Esophagus (tissue), 2 donors: ENCODE data around the gene OR1J2. TPM values are rescaled to one million over a fixed set of nuclear protein-coding genes. Genes with fewer than 3 reads are reported as not detected.
"Not testable (repeated sequence)": the region's sequence is repeated elsewhere in the genome, so short reads cannot be mapped to it uniquely, and the experiment has no call there.

Experiments used
- H3K27ac ChIP-seq, 2 donors: one replicate each; pipeline ENCODE4 v1.5.1; 2013; ENCODE audit warnings: low read depth in 2 of 2, mild to moderate bottlenecking in 2 of 2, inconsistent platforms in 1 of 2, low read length in 1 of 2, moderate library complexity in 1 of 2
- H3K27me3 ChIP-seq, 2 donors: one replicate each; pipeline ENCODE4 v1.6.1; 2013; ENCODE audit warnings: low read length in 2 of 2, control low read depth in 1 of 2, mild to moderate bottlenecking in 1 of 2; ENCODE audit not compliant: insufficient read depth in 2 of 2, control insufficient read depth in 1 of 2
- H3K36me3 ChIP-seq, 2 donors: one replicate each; pipeline ENCODE4 v1.6.1; 2013; ENCODE audit warnings: low read length in 1 of 2; ENCODE audit not compliant: control insufficient read depth in 2 of 2, insufficient read depth in 2 of 2
- H3K4me1 ChIP-seq, 2 donors: one replicate each; pipeline ENCODE4 v1.6.1; 2013; ENCODE audit warnings: low read length in 1 of 2; ENCODE audit not compliant: control insufficient read depth in 2 of 2, insufficient read depth in 2 of 2
- H3K4me3 ChIP-seq, 2 donors: one replicate each; pipeline ENCODE4 v1.5.1; 2013; ENCODE audit warnings: low read length in 2 of 2, mild to moderate bottlenecking in 2 of 2, low read depth in 1 of 2, moderate library complexity in 1 of 2
- H3K9me3 ChIP-seq, 2 donors: one replicate each; pipeline ENCODE4 v1.6.1; 2013; ENCODE audit warnings: mild to moderate bottlenecking in 2 of 2, low read depth in 1 of 2, low read length in 1 of 2, moderate library complexity in 1 of 2; ENCODE audit not compliant: control insufficient read depth in 2 of 2, insufficient read depth in 1 of 2
- WGBS, 2 donors: extraction: QIAGEN DNeasy Blood & Tissue Kit; methylation state at CpG; one replicate each; pipeline ENCODE4 v1.1.7; 2013; 5-methylcytosine and 5-hydroxymethylcytosine counted together
- polyA plus RNA-seq, 2 donors: library from polyadenylated mRNA; stranded (reverse); fragments of 200-250 nt; gene quantifications; one replicate each; pipeline ENCODE4 v1.2.3, GENCODE V29; 2013
- donor health status: healthy with polysubstance abuse.
- donor health status: Bipolar disorder and iron deficiency.

Gene OR1J2
- polyA plus RNA-seq, 2 donors, result 0.04 TPM; not detected in 1

DNA sequence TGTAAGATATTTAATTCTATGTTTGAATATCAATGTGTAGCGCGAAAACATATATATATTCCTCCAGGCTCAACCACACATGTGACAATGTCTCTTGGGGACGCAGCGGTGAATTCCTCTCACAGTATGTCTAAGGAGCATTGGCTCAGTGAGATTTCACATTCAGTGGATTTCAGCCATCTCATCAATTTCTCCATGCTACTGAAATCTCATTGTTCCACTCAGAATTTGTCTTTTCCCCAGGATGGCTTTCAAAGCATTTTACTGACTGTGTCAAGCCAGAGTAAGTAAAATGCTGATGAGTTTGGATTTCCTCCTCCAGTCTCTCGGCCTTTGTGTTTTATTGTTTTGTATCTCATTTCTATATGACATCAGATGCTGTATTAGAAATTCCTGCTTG lies 31.5 kb upstream of the OR1J2 start:
- Histone ChIP-seq H3K27ac (no peak overlapping the region), H3K4me3 (no peak overlapping the region), H3K9me3 (peaks cover 0 to 2% of the 10 kb centered on the region in 2 donors), H3K4me1 (no peaks in the 10 kb centered on the region), H3K36me3 (no peaks in the 10 kb centered on the region), H3K27me3 (no peaks in the 10 kb centered on the region)
- WGBS, 2 donors, result 79 to 90% methylated on average over 5 of the region's 5 CpGs

DNA sequence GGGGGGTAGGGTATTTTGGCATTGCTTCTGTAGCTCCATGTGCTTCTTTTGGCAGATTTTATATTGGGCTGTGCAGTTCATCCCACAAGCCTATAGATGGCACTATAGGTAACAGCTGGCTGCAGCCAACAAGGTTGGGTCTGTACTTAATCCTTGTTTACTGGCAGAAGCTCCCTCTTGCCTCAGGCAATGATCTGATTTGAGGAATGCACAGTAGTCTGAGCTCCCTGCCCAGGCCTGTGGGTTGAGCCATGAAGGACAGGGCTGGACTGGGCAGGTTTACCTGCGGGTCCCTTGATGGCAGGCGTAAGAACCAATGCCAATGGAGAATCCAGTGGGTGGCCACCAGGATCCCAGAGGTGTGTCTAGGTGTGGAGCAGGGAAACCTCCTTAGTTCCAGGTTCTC lies 11.7 kb upstream of the OR1J2 start:
- Histone ChIP-seq H3K27ac (no peak overlapping the region), H3K9me3 (peaks cover 0 to 3% of the 10 kb centered on the region in 2 donors), H3K4me1 (peaks cover 0 to 5% of the 10 kb centered on the region in 2 donors), H3K27me3 (no peaks in the 10 kb centered on the region), H3K4me3 (no peak overlapping the region), H3K36me3 (no peaks in the 10 kb centered on the region)
- WGBS, 2 donors, result 37 to 56% methylated on average over 2 of the region's 2 CpGs

DNA sequence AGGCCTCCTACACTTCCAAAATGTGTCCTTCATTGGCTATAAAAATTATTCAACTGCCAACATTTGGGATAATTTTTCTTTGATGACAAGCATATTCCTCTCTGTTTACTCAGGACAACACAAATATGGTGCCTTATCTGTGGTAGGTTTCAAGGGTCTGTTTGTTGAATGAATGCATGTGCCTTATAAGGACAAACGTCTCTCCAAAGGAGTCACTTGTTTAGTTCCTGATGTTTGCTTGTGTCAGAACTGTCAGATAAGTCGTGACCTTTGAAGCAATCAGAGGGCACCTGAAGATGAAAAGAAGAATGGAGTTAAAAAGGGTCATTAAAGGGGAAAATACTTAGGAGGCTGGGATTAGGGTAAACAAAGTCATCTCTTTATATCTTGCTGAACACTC lies 3.6 kb upstream of the OR1J2 start:
- no peaks in the 10 kb centered on the region for H3K36me3 ChIP-seq
- no peak overlapping the region for H3K4me3 ChIP-seq
- no peaks in the 10 kb centered on the region for H3K9me3 ChIP-seq
- no peak overlapping the region for H3K27ac ChIP-seq
- no peaks in the 10 kb centered on the region for H3K4me1 ChIP-seq
- peaks cover 0 to 2% of the 10 kb centered on the region in 2 donors for H3K27me3 ChIP-seq
- 30 to 32% methylated on average over 2 of the region's 2 CpGs for WGBS, 2 donors

DNA sequence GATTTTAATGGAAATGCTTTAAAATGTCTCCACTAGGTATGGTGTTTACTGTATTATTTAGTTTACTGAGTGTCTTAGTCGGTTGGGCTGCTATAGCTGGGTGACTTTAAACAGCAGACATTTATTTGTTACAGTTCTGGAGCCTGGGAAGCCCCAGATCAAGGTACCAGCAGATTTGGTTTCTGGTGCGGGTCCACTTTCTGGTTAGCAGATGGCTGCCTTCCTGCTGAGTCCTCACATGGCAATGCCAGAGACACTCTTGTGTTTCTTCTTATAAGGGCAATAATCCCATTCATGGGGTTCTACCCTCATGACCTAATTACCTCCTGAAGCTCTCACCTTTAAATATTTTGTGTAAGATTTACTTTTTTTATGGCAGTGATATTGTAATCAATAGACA lies 7.6 kb downstream of the OR1J2 start:
- no peaks in the 10 kb centered on the region for H3K36me3 ChIP-seq
- H3K4me3 ChIP-seq, result no peak overlapping the region
- no peaks in the 10 kb centered on the region for H3K4me1 ChIP-seq
- H3K27me3 ChIP-seq, result peaks cover 0 to 2% of the 10 kb centered on the region in 2 donors
- no peak overlapping the region for H3K27ac ChIP-seq
- WGBS, 2 donors, result 49 to 56% methylated on average over 2 of the region's 2 CpGs
- peaks cover 0 to 2% of the 10 kb centered on the region in 2 donors for H3K9me3 ChIP-seq

DNA sequence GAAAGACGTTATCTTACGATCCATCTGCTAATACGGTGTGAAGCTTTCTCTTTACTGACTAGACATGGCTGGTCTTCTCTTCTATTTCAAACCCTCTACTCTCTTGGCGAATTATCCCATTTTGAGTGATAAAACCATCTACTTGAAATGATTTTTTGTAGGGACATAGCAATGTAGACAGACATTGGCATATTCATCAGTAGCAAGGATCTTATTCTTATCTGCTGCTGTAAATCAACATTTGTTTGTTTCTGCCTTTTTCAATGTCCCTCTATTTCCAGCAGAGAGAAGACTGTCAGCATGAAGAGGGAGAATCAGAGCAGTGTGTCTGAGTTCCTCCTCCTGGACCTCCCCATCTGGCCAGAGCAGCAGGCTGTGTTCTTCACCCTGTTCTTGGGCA lies 8.2 kb downstream of the OR1J2 start, which contains the start of gene OR1J4:
OR1J4 (plus strand) TSS at position 301 of the 400 bp plus-strand sequence; CDS start at position 301, 0 bp downstream.
- H3K36me3 ChIP-seq, result no peaks in the 10 kb centered on the region
- H3K27me3 ChIP-seq, result peaks cover 0 to 2% of the 10 kb centered on the region in 2 donors
- 78 to 79% methylated on average over 4 of the region's 4 CpGs for WGBS, 2 donors
- no peaks in the 10 kb centered on the region for H3K4me1 ChIP-seq
- peaks cover 0 to 2% of the 10 kb centered on the region in 2 donors for H3K9me3 ChIP-seq
- H3K4me3 ChIP-seq, result no peak within 1 kb of the TSS
- no peak within 1 kb of the TSS for H3K27ac ChIP-seq

DNA sequence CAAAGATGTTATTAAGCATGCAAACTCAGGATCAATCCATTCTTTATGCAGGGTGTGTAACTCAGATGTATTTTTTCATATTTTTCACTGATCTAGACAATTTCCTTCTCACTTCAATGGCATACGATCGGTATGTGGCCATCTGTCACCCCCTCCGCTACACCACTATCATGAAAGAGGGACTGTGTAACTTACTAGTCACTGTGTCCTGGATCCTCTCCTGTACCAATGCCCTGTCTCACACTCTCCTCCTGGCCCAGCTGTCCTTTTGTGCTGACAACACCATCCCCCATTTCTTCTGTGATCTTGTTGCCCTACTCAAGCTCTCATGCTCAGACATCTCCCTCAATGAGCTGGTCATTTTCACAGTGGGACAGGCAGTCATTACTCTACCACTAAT lies 8.8 kb downstream of the OR1J2 start:
- WGBS, 2 donors, result 91 to 96% methylated on average over 3 of the region's 3 CpGs
- no peaks in the 10 kb centered on the region for H3K4me1 ChIP-seq
- no peaks in the 10 kb centered on the region for H3K36me3 ChIP-seq

DNA sequence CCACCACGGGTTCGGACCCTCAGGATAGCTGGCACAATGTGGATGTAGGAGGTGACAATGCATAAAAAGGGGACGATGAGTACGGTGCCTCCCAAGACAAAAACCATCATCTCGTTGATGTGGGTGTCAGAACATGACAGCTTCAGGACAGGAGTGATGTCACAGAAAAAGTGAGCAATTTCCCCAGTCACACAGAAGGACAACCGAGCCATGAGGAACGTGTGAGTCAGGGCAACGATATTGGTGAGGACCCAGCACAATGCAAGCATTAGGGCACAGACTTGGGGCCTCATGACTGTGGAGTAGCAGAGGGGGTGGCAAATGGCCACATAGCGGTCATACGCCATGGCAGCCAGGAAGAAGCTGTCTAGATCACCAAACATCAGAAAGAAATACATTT lies 16.0 kb downstream of the OR1J2 start:
- Histone ChIP-seq H3K36me3 (no peaks in the 10 kb centered on the region), H3K27ac (no peak overlapping the region), H3K9me3 (no peaks in the 10 kb centered on the region), H3K4me3 (no peak overlapping the region), H3K4me1 (no peaks in the 10 kb centered on the region), H3K27me3 (no peaks in the 10 kb centered on the region)
- 82% methylated on average over 10 of the region's 10 CpGs for WGBS, 2 donors

More for the DNA sequence above, 8.8 kb downstream of the OR1J2 start:
- Histone ChIP-seq H3K27ac (no peak overlapping the region), H3K4me3 (no peak overlapping the region), H3K27me3 (peaks cover 0 to 2% of the 10 kb centered on the region in 2 donors), H3K9me3 (peaks cover 0 to 2% of the 10 kb centered on the region in 2 donors)

DNA sequence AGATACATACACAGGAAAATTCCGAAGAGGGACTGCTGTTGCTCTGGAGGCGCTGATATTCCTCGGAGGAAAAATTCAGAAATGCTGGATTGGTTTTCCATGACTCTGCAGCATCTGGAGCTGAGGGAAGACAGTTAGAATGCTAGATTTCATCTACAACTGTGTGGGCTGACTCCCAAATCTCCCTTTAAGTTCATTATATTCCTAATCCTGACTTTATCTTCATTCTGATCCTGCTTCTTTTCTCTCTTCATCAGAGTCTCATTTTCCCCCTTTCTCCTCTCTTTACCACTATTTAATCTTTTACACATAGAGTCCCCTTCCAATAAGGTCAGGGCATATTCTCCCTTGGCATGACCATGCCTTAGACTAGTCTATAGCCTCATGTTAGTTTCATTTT lies 16.6 kb downstream of the OR1J2 start, which contains the start of gene OR1N1:
OR1N1 (minus strand) TSS at position 101 of the 400 bp plus-strand sequence; CDS start at position 101, 0 bp downstream.
- Histone ChIP-seq H3K9me3 (no peaks in the 10 kb centered on the region), H3K36me3 (no peaks in the 10 kb centered on the region), H3K4me3 (no peak within 1 kb of the TSS), H3K27me3 (no peaks in the 10 kb centered on the region), H3K4me1 (no peaks in the 10 kb centered on the region), H3K27ac (no peak within 1 kb of the TSS)
- WGBS, 2 donors, result 92 to 96% methylated on average over 3 of the region's 3 CpGs

DNA sequence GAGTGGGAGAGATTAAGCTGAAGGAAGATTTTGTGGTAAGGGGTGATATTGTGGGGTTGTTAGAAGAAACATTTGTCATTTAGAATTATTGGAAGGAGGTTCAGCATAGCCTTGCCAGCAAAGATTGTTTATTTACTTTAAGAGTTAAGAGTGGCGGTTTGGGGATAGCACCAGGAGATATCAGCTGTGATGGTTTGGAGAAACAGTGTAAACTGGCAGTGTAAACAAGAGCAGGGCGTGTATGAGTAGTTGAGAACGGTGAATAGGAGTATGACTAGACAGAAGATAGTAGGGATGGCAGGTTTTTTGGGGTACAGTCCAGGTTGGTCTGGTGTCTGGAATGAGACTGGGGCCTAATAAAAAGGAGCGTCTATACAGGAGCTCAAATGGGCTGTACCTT lies 20.6 kb downstream of the OR1J2 start:
- not testable (repeated sequence) for H3K36me3 ChIP-seq, H3K27ac ChIP-seq, H3K4me1 ChIP-seq, H3K27me3 ChIP-seq, H3K9me3 ChIP-seq, H3K4me3 ChIP-seq
- WGBS, 2 donors, result 58 to 61% methylated on average over 4 of the region's 4 CpGs

DNA sequence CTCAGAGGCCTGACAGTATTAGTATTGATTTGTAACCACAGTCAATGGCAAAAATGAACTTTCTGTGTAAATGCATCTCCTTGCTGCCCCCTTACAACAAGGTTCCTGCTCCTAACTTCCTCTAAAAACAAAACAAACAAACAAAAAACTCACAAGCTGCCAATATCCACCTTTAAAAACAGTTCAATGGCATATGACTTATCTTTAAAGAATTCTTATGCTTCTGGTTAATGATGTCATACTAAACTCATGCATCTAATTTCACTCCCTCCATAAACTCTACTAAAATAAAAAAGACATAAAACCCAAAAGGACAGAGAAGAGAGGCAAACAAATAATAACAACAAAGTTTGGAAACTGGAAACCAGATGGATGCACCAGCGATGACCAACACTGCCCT lies 25.5 kb downstream of the OR1J2 start:
- H3K27me3 ChIP-seq, result no peaks in the 10 kb centered on the region
- no peaks in the 10 kb centered on the region for H3K4me1 ChIP-seq
- WGBS, 2 donors, result 86 to 95% methylated on average over 1 of the region's 1 CpG
- no peak overlapping the region for H3K4me3 ChIP-seq
- no peaks in the 10 kb centered on the region for H3K36me3 ChIP-seq
- no peak overlapping the region for H3K27ac ChIP-seq
- no peaks in the 10 kb centered on the region for H3K9me3 ChIP-seq
